Liver (tissue), 9 donors: Measurements from ENCODE around the gene SRD5A1. TPM values are rescaled to one million over a fixed set of nuclear protein-coding genes. Genes with fewer than 3 reads are reported as not detected.

Experiments
- DNase-seq: peaks from one replicate; pipeline ENCODE4 v3.0.0-alpha.2; 2017; ENCODE audit warnings: low spot score
- H3K27ac ChIP-seq, 2 donors: one replicate each; pipeline ENCODE4 v1.7.0; 2013; ENCODE audit warnings: inconsistent platforms in 2 of 2, low read length in 2 of 2, control low read depth in 1 of 2, low read depth in 1 of 2, mild to moderate bottlenecking in 1 of 2
- H3K27me3 ChIP-seq, 4 donors: one replicate each; pipeline versions ENCODE4 v1.6.1 to v1.7.0; 2013; ENCODE audit warnings: low read length in 3 of 4, inconsistent platforms in 1 of 4, mild to moderate bottlenecking in 1 of 4, moderate library complexity in 1 of 4; ENCODE audit not compliant: control insufficient read depth in 4 of 4, insufficient read depth in 4 of 4
- H3K36me3 ChIP-seq, 4 donors: one replicate each; pipeline versions ENCODE4 v1.6.1 to v1.7.0; 2013; ENCODE audit warnings: low read length in 3 of 4, mild to moderate bottlenecking in 3 of 4, low read depth in 1 of 4, moderate library complexity in 1 of 4; ENCODE audit not compliant: control insufficient read depth in 4 of 4, insufficient read depth in 3 of 4
- H3K4me1 ChIP-seq, 4 donors: one replicate each; pipeline versions ENCODE4 v1.6.1 to v1.7.0; 2013; ENCODE audit warnings: low read length in 3 of 4, mild to moderate bottlenecking in 3 of 4, moderate library complexity in 1 of 4; ENCODE audit not compliant: control insufficient read depth in 4 of 4, insufficient read depth in 4 of 4
- H3K4me3 ChIP-seq, 3 donors: one replicate each; pipeline versions ENCODE4 v1.6.1 to v1.7.0; 2013; ENCODE audit warnings: low read length in 3 of 3, control low read depth in 1 of 3, low read depth in 1 of 3, mild to moderate bottlenecking in 1 of 3
- H3K9ac ChIP-seq, 2 donors: one replicate each; pipeline ENCODE4 v1.7.0; 2013; ENCODE audit warnings: low read length in 2 of 2, mild to moderate bottlenecking in 2 of 2, moderate library complexity in 2 of 2, control low read depth in 1 of 2, low read depth in 1 of 2
- H3K9me3 ChIP-seq, 4 donors: one replicate each; pipeline versions ENCODE4 v1.6.1 to v1.7.0; 2013; ENCODE audit warnings: low read length in 3 of 4; ENCODE audit not compliant: control insufficient read depth in 4 of 4
- ATF3 ChIP-seq: IDR thresholded peaks from 2 replicates; pipeline ENCODE4 v1.6.1; 2016; ENCODE audit warnings: antibody characterized with exemption
- CTCF ChIP-seq: fragments of 150-350 bp; IDR thresholded peaks from 2 replicates; pipeline ENCODE4 v1.5.1; 2017; ENCODE audit warnings: improper control_type of control experiment, low read depth, low read length; ENCODE audit not compliant: missing input control
- EGR1 ChIP-seq, 2 donors: IDR thresholded peaks; 2 replicates each; pipeline ENCODE4 v1.6.1; 2016 to 2018; ENCODE audit warnings: antibody characterized with exemption in 2 of 2, low read depth in 2 of 2
- FOXA1 ChIP-seq: IDR thresholded peaks from 2 replicates; pipeline ENCODE4 v1.6.1; 2016; ENCODE audit warnings: antibody characterized with exemption
- FOXA2 ChIP-seq: IDR thresholded peaks from 2 replicates; pipeline ENCODE4 v1.6.1; 2016; ENCODE audit warnings: antibody characterized with exemption
- GABPA ChIP-seq, 2 donors: IDR thresholded peaks in 1 of 2; conservative IDR thresholded peaks in 1 of 2; 2 replicates each; pipeline ENCODE4 v1.6.1; 2016; ENCODE audit warnings: antibody characterized with exemption in 2 of 2, mild to moderate bottlenecking in 1 of 2, moderate library complexity in 1 of 2
- HNF4A ChIP-seq, 2 donors: conservative IDR thresholded peaks; 2 replicates each; pipeline ENCODE4 v1.6.1; 2016; ENCODE audit warnings: antibody characterized with exemption in 2 of 2, mild to moderate bottlenecking in 2 of 2
- HNF4G ChIP-seq: IDR thresholded peaks from 2 replicates; pipeline ENCODE4 v1.6.1; 2016; ENCODE audit warnings: antibody characterized with exemption
- JUND ChIP-seq, 2 donors: IDR thresholded peaks; 2 replicates each; pipeline ENCODE4 v1.6.1; 2016; ENCODE audit warnings: antibody characterized with exemption in 2 of 2
- MAX ChIP-seq: IDR thresholded peaks from 2 replicates; pipeline ENCODE4 v1.6.1; 2016; ENCODE audit warnings: antibody characterized with exemption
- NR2F2 ChIP-seq: IDR thresholded peaks from 2 replicates; pipeline ENCODE4 v1.6.1; 2016; ENCODE audit warnings: antibody characterized with exemption
- RAD21 ChIP-seq, 2 donors: IDR thresholded peaks; 2 replicates each; pipeline ENCODE4 v1.6.1; 2016; ENCODE audit warnings: antibody characterized with exemption in 2 of 2, mild to moderate bottlenecking in 2 of 2
- REST ChIP-seq: IDR thresholded peaks from 2 replicates; pipeline ENCODE4 v1.6.1; 2016; ENCODE audit warnings: antibody characterized with exemption, mild to moderate bottlenecking
- RXRA ChIP-seq, 2 donors: IDR thresholded peaks; 2 replicates each; pipeline ENCODE4 v1.6.1; 2017 to 2018; ENCODE audit warnings: antibody characterized with exemption in 2 of 2, mild to moderate bottlenecking in 1 of 2
- SP1 ChIP-seq: IDR thresholded peaks from 2 replicates; pipeline ENCODE4 v1.6.1; 2018; ENCODE audit warnings: antibody characterized with exemption, mild to moderate bottlenecking
- TAF1 ChIP-seq: conservative IDR thresholded peaks from 2 replicates; pipeline ENCODE4 v1.6.1; 2016; ENCODE audit warnings: antibody characterized with exemption, mild to moderate bottlenecking
- YY1 ChIP-seq: IDR thresholded peaks from 2 replicates; pipeline ENCODE4 v1.6.1; 2016; ENCODE audit warnings: antibody characterized with exemption, mild to moderate bottlenecking
- ZBTB33 ChIP-seq: IDR thresholded peaks from 2 replicates; pipeline ENCODE4 v1.6.1; 2016; ENCODE audit warnings: antibody characterized with exemption
- WGBS: extraction: QIAGEN DNeasy Blood & Tissue Kit; methylation state at CpG from one replicate; pipeline ENCODE4 v1.1.7; 2013; 5-methylcytosine and 5-hydroxymethylcytosine counted together
- polyA plus RNA-seq, 2 donors: library from polyadenylated mRNA; stranded (reverse) in 1 of 2; unstranded in 1 of 2; fragments of 200-250 nt in 1 of 2; fragments of >200 nt in 1 of 2; fragmentation: Nextera tagmentation in 1 of 2; extraction: Ambion mirVana in 1 of 2; gene quantifications; one replicate each; pipeline versions ENCODE4 v1.2.1 to v1.2.3, GENCODE V29; 2013 to 2015
- total RNA-seq, 2 donors: library from RNA; depleted of rRNA; stranded (reverse); fragments of >200 nt; gene quantifications; one replicate each; pipeline ENCODE4 v1.2.3, GENCODE V29; 2014
- donor health status: healthy.
- donor health status: healthy.
- donor health status: healthy.
- donor health status: healthy.
- donor health status: healthy.

Gene SRD5A1
- total and polyA plus RNA-seq, 4 donors, result 6.3 to 87.0 (median 47.7) TPM

GRCh38 chr5:6686915-6687409 is 53.7 kb downstream of the SRD5A1 start (continued):
- TF ChIP-seq CTCF (no peak), GABPA (IDR thresholded peaks at IDR 0.05 in 1 of 2, conservative IDR thresholded peaks at IDR 0.05 in 1 of 2) (peak; percentile 49 to 76), HNF4A (conservative IDR thresholded peaks at IDR 0.05) (no peak), EGR1 (IDR thresholded peaks at IDR 0.05; ENCODE audit: low read depth in 2 of 2) (no peak), MAX (no peak), RXRA (IDR thresholded peaks at IDR 0.05) (peak in 1 of 2 donors; percentile 16)

GRCh38 chr5:6687505-6687904 is 54.3 kb downstream of the SRD5A1 start:
- WGBS, result 71% methylated on average over 9 of the region's 9 CpGs
- no peak overlapping the region for H3K27ac ChIP-seq
- no peaks in the 10 kb centered on the region for H3K36me3 ChIP-seq
- no peak for DNase-seq
- no peak overlapping the region for H3K4me3 ChIP-seq
- peaks cover 0 to 6% (median 4%) of the 10 kb centered on the region in 4 donors for H3K4me1 ChIP-seq
- H3K9ac ChIP-seq, result no peak overlapping the region
- TF ChIP-seq FOXA2 (no peak), RXRA (IDR thresholded peaks at IDR 0.05) (no peak), NR2F2 (no peak), TAF1 (no peak), MAX (no peak)
- no peaks in the 10 kb centered on the region for H3K9me3 ChIP-seq
- H3K27me3 ChIP-seq, result peaks cover 0 to 2% (median 0%) of the 10 kb centered on the region in 4 donors

GRCh38 chr5:6692906-6693305 is 59.7 kb downstream of the SRD5A1 start:
- Histone ChIP-seq H3K9ac (no peak overlapping the region), H3K27me3 (peaks cover 0 to 2% (median 0%) of the 10 kb centered on the region in 4 donors), H3K9me3 (no peaks in the 10 kb centered on the region), H3K4me1 (no peaks in the 10 kb centered on the region), H3K4me3 (no peak overlapping the region), H3K27ac (no peak overlapping the region), H3K36me3 (no peaks in the 10 kb centered on the region)
- 63% methylated on average over 1 of the region's 1 CpG for WGBS
- no peak for TF ChIP-seq YY1
- no peak for TF ChIP-seq FOXA1
- no peak for TF ChIP-seq FOXA2
- no peak for TF ChIP-seq SP1
- TF ChIP-seq HNF4A (conservative IDR thresholded peaks at IDR 0.05), result no peak
- no peak for TF ChIP-seq EGR1 (IDR thresholded peaks at IDR 0.05; ENCODE audit: low read depth in 2 of 2)
- TF ChIP-seq NR2F2, result no peak
- TF ChIP-seq RAD21 (IDR thresholded peaks at IDR 0.05), result no peak
- no peak for TF ChIP-seq GABPA (IDR thresholded peaks at IDR 0.05 in 1 of 2, conservative IDR thresholded peaks at IDR 0.05 in 1 of 2)
- no peak for TF ChIP-seq RXRA (IDR thresholded peaks at IDR 0.05)
- TF ChIP-seq REST, result no peak
- no peak for TF ChIP-seq HNF4G
- TF ChIP-seq ATF3, result no peak
- no peak for TF ChIP-seq ZBTB33
- TF ChIP-seq MAX, result no peak
- TF ChIP-seq JUND (IDR thresholded peaks at IDR 0.05), result no peak
- TF ChIP-seq TAF1, result no peak
- TF ChIP-seq CTCF, result no peak
- DNase-seq, result no peak
